Glomerular visceral epithelial cell (primary cell): ENCODE data around the gene WDR12.
"Not testable (repeated sequence)": the region's sequence is repeated elsewhere in the genome, so short reads cannot be mapped to it uniquely, and the experiment has no call there.

ENCODE experiments used
- DNase-seq: peaks from one replicate; pipeline ENCODE4 v3.0.0-alpha.2; 2016; ENCODE audit errors: extremely low spot score

The WDR12 gene

GRCh38 chr2:202885190-202885589 lies 26.3 kb downstream of the WDR12 start:
- no peak for DNase-seq

DNA sequence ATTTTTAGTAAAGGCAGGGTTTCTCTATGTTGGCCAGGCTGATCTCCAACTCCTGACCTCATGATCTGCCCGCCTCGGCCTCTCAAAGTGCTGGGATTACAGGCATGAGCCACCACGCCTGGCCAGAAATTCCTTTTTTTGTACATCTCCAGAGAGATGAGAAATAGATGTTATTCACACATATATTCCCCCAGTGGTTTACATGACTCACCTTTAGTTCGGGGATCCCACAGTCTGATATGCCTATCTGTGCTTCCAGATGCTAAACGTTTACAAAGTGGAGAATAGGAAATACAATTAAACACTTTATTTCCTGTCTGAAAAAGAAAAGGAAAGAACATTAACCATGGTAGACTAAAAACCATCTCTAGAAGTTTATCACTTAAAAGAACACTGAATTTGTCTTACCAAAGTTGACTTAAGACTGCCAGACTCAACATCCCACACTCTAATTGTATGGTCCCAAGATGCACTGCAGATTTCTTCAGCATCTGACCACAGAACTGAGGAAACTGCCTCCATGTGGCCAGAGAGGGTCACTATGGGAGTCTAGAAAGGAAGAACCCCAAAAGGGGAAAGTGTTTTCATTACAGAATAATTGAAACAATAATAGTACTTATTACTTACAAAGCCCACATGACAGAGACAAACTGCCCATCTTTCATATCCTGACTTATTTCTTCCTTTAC lies 27.3 kb downstream of the WDR12 start:
- DNase-seq: no peak

DNA sequence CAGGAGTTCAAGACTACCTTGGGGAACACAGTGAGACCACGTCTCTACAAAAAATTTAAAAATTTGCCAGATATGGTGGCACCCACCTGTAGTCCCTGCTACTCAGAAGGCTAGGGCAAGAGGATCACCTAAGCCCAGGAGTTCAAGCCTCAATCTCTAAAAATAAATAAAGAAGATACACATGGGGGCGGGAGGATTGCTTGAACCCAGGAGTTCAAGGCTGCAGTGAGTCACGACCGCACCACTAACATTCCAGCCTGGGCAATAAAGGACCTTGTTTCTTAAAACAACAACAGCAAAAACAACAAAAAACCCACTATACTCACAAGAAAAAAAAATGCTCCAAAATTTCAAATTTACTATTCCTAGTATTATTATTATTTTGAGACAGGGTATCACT lies 29.9 kb downstream of the WDR12 start:
- DNase-seq: no peak

DNA sequence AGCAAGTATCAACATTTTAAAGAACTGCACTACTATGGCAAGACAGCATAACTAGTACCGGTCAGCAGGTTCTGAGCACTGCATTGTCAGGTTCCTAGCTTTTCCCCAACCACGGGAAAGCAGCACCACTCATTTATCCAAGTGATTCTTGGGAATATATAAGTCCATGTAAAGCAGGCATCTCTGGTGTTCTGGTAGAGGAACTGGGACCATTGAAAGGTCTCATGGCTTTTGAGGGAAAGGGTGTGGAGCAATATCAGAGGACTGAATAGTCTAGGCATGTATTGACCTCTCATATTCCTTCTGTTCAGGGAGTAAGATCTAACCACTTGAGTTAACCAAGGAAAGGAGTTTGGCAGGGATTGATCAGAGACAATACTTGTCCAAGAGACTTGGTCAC lies 33.8 kb downstream of the WDR12 start:
- no peak for DNase-seq

DNA sequence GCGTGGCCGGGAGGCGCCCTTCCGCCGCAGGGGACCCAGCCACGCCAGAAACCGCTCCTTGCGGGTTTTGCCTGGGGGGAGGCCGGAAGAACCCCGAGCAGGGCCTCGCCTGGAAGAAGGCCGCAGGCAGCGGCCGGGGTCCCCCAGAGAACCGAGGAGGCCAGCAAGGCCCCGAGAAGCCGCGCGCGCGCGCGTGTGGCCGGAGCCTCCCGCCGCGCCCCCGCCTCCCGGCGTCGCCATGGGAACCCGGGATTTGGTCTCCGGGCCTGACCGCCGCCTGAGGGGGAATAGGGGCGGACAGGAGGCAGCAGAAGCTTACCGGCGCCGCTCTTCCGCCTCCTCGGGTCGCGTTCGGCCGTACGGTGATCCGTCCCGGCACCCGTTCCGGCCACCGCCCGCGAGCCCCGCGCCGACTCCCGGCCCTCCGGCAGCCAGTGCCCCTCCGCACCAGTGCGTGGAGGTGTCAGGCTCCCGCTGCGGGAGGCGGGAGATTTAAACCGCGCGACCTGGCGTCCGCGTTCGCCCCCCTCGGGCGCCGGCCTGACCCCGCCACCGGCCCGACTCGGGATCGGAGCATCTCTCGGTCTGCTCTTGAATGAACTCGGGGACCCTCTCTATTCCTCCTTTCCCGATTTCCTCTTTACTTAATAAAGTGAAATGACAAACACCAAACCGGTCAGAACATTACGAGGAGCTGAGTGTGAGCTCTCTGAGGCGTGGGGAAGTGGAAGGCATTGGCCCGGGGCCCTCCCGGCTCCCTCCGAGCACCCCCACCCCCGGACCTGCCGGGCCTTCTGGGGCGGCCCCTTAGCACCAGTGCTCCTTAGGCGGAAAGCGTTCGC lies 40.0 kb downstream of the WDR12 start, which contains the start of gene ICA1L:
Gene ICA1L, minus strand, starts transcription at position 467 of the 842 bp plus-strand sequence. CDS start 42,757 bp downstream, outside the sequence.
- DNase-seq: peak; percentile 68

GRCh38 chr2:202870431-202871299 lies 40.8 kb downstream of the WDR12 start:
- DNase-seq: peak; percentile 75

DNA sequence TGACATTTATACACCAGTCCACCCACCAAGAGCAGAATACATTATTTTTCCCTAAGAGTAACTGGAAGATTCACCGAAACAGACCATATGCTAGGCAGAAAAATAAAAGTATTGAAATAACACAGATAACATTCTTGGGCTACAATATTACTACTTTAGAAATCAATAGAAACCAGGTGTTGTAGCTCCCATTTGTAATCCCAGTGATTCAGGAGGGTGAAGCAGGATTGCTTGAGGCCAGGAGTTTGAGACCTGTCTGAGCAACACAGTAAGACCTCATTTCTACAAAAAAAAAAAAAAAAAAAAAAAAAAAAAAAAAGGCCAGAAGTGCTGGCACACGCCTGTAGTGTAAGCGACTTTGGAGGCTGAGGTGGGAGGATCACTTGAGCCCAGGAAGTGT lies 49.5 kb downstream of the WDR12 start:
- no peak for DNase-seq

- DNase-seq: no peak
Observed at GRCh38 chr2:202858601-202859000, 52.9 kb downstream of the WDR12 start.

DNA sequence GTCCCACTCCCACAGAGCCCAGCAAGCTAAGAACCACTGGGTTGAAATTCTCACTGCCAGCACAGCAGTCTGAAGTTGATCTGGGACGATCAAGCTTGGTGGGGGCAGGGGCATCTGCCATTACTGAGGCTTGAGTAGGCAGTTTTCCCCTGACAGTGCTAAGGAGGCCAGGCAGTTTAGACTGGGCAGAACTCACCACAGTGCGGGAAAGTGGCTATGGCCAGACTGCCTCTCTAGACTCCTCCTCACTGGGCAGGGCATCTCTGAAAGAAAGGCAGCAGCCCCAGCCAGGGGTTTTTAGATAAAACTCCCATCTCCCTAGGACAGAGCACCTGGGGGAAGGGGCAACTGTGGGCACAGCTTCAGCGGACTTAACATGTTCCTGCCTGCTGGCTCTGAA lies 62.1 kb downstream of the WDR12 start:
- DNase-seq: not testable (repeated sequence)

DNA sequence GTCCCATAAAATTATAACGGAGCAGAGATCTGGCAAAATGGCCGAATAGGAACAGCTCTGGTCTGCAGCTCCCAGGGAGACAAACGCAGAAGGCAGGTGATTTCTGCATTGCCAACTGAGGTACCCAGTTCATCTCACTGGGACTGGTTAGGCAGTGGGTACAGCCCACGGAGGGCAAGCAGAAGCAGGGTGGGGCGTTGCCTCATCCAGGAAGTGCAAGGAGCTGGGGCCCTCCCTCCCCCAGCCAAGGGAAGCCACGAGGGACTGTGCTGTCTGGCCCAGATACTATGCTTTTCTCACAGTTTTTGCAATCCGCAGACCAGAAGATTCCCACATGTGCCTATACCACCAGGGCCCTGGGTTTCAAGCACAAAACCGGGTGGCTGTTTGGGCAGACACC lies 62.7 kb downstream of the WDR12 start:
- DNase-seq: no peak

GRCh38 chr2:202847693-202848524 lies 63.6 kb downstream of the WDR12 start:
- no peak for DNase-seq

DNA sequence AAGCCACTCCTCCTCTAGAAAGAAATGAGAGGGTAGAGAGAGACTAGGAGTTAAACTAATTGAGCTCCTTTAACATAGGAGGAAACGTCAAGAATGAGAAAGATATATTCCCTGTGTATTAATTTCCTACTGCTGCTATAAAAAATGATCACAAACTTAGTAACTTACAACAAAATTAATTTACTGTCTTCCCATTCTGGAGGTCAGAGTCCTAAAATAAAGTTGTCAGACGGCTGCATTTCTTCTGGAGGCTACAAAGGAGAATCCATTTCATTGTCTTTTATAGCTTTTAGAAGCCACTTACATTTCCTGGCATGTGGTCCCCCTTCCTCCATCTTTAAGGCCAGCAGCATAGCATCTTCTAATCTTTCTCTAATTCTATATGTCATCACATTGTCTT lies 66.8 kb downstream of the WDR12 start:
- no peak for DNase-seq

GRCh38 chr2:202842690-202843089 lies 68.8 kb downstream of the WDR12 start:
- no peak for DNase-seq

GRCh38 chr2:202841090-202841867 lies 70.2 kb downstream of the WDR12 start:
- DNase-seq: no peak

GRCh38 chr2:202831242-202832220 lies 79.9 kb downstream of the WDR12 start:
- DNase-seq: peak; percentile 80

DNA sequence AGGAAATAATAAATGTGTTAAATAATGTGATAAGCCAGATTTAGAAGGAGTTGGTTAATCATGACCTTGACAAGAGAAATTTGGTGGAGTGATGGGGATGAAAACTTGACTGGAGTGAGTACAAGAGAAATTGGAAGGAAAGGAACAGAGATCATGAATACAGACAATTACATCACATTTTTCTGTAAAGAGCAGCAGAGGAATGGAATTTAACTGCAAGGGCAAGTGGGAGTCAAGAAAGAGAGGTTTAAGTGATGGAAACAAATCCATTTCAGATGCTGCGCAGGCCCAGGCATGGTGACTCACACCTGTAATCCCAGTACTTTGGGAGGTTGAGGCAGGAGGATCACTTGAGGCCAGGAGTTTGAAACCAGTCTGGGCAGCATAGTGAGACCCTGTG lies 86.6 kb downstream of the WDR12 start:
- DNase-seq: no peak
